Measurements from ENCODE around the gene UNC13A. TPM values are rescaled to one million over a fixed set of nuclear protein-coding genes. Genes with fewer than 3 reads are reported as not detected.

Gene UNC13A
- total RNA-seq, 1 donor from 2014 or later = 2.1 TPM

GRCh38 chr19:17557466-17557865 lies 130.7 kb downstream of the UNC13A start:
- no peaks in the 10 kb centered on the region for H3K27me3 Mint-ChIP-seq (ENCODE audit: low read depth)
- peaks cover 29% of the 10 kb centered on the region for H3K4me1 Mint-ChIP-seq (ENCODE audit: low read depth)
- no peaks in the 10 kb centered on the region for H3K9me3 Mint-ChIP-seq (ENCODE audit: low read depth)
- no peak overlapping the region for H3K27ac Mint-ChIP-seq (ENCODE audit: unreplicated experiment)
- no peak for DNase-seq (ENCODE audit: low spot score)
- TF ChIP-seq CTCF (IDR thresholded peaks at IDR 0.05) = no peak
- peak overlapping the region; percentile 6 for H3K4me3 Mint-ChIP-seq (ENCODE audit: unreplicated experiment)
- H3K36me3 Mint-ChIP-seq (ENCODE audit: low read depth) = peaks cover 15% of the 10 kb centered on the region

GRCh38 chr19:17556995-17557394 lies 131.2 kb downstream of the UNC13A start:
- Mint-ChIP-seq H3K9me3 (ENCODE audit: low read depth) (no peaks in the 10 kb centered on the region), H3K27ac (ENCODE audit: unreplicated experiment) (no peak overlapping the region), H3K4me1 (ENCODE audit: low read depth) (peaks cover 29% of the 10 kb centered on the region), H3K36me3 (ENCODE audit: low read depth) (peaks cover 14% of the 10 kb centered on the region), H3K27me3 (ENCODE audit: low read depth) (no peaks in the 10 kb centered on the region), H3K4me3 (ENCODE audit: unreplicated experiment) (peak overlapping the region; percentile 79)
- DNase-seq (ENCODE audit: low spot score) = no peak
- no peak for TF ChIP-seq CTCF (IDR thresholded peaks at IDR 0.05)

- H3K27ac Mint-ChIP-seq (ENCODE audit: unreplicated experiment) = peak overlapping the region; percentile 27
These were observed 132.0 kb downstream of the UNC13A start for GRCh38 chr19:17555929-17556813.

GRCh38 chr19:17555480-17555928 lies 132.7 kb downstream of the UNC13A start, which contains the start of gene COLGALT1:
Gene COLGALT1 (plus strand): TSS chr19:17555649. CDS start chr19:17555714, 65 bp downstream.
- Mint-ChIP-seq H3K27me3 (ENCODE audit: low read depth) (no peaks in the 10 kb centered on the region), H3K36me3 (ENCODE audit: low read depth) (peaks cover 12% of the 10 kb centered on the region), H3K4me3 (ENCODE audit: unreplicated experiment) (peak within 1 kb of the TSS; percentile 79), H3K27ac (ENCODE audit: unreplicated experiment) (peak within 1 kb of the TSS; percentile 66), H3K9me3 (ENCODE audit: low read depth) (no peaks in the 10 kb centered on the region), H3K4me1 (ENCODE audit: low read depth) (peaks cover 29% of the 10 kb centered on the region)
- no peak for TF ChIP-seq CTCF (IDR thresholded peaks at IDR 0.05)
- DNase-seq (ENCODE audit: low spot score) = peak; percentile 99

More at GRCh38 chr19:17555929-17556813, 132.0 kb downstream of the UNC13A start:
- Mint-ChIP-seq H3K27me3 (ENCODE audit: low read depth) (no peaks in the 10 kb centered on the region), H3K36me3 (ENCODE audit: low read depth) (peaks cover 12% of the 10 kb centered on the region), H3K9me3 (ENCODE audit: low read depth) (no peaks in the 10 kb centered on the region), H3K4me3 (ENCODE audit: unreplicated experiment) (peak overlapping the region; percentile 79), H3K4me1 (ENCODE audit: low read depth) (peaks cover 29% of the 10 kb centered on the region)
- DNase-seq (ENCODE audit: low spot score) = peak; percentile 94
- TF ChIP-seq CTCF (IDR thresholded peaks at IDR 0.05) = peak; percentile 37

- no peak for DNase-seq (ENCODE audit: low spot score)
- peak overlapping the region; percentile 79 for H3K4me3 Mint-ChIP-seq (ENCODE audit: unreplicated experiment)
- H3K27me3 Mint-ChIP-seq (ENCODE audit: low read depth) = no peaks in the 10 kb centered on the region
- no peak for TF ChIP-seq CTCF (IDR thresholded peaks at IDR 0.05)
- peaks cover 26% of the 10 kb centered on the region for H3K4me1 Mint-ChIP-seq (ENCODE audit: low read depth)
- peak overlapping the region; percentile 66 for H3K27ac Mint-ChIP-seq (ENCODE audit: unreplicated experiment)
- peaks cover 7% of the 10 kb centered on the region for H3K36me3 Mint-ChIP-seq (ENCODE audit: low read depth)
- H3K9me3 Mint-ChIP-seq (ENCODE audit: low read depth) = no peaks in the 10 kb centered on the region
These were observed 133.1 kb downstream of the UNC13A start for GRCh38 chr19:17554968-17555479.
